HEK293T (cell line): ENCODE data around the gene CLCNKA.

Experiments used
- ARNT ChIP-seq: fragments of 450-650 bp; IDR thresholded peaks from 2 replicates; pipeline ENCODE4 v1.6.1; 2017; ENCODE audit warnings: mild to moderate bottlenecking
- ELF4 ChIP-seq: fragments of 450-650 bp; IDR thresholded peaks from 2 replicates; pipeline ENCODE4 v1.6.1; 2017; ENCODE audit warnings: antibody characterized with exemption
- FOXM1 ChIP-seq: fragments of 450-650 bp; IDR thresholded peaks from 2 replicates; pipeline ENCODE4 v1.6.1; 2017; ENCODE audit warnings: mild to moderate bottlenecking, borderline replicate concordance

GRCh38 chr1:15991427-15992186 lies 30.2 kb upstream of the CLCNKA start:
- TF ChIP-seq ELF4, result no peak
- no peak for TF ChIP-seq ARNT
- TF ChIP-seq FOXM1, result no peak
